Stimulated activated memory B cell treated with anti-CD40 and anti-IgM and Interleukin-4, amounts not matched to agents 10 μg/mL and 1 μg/mL and 100 μg/mL, for 72 hours (primary cell): Measurements from ENCODE around the gene LCN1.
"Not testable (repeated sequence)": the region's sequence is repeated elsewhere in the genome, so short reads cannot be mapped to it uniquely, and the experiment has no call there.

Source experiments
- ATAC-seq: fragments of 150-1000 bp; cut with Tn5 transposase; 2 replicates; pipeline ENCODE4 v1.10.0; 2021
- H3K27ac Mint-ChIP-seq: one replicate; pipeline ENCODE4 v1.8.0; 2022; ENCODE audit warnings: mild to moderate bottlenecking, mixed read lengths
- H3K27me3 Mint-ChIP-seq: one replicate; pipeline ENCODE4 v1.8.0; 2022; ENCODE audit warnings: mixed read lengths
- H3K36me3 Mint-ChIP-seq: one replicate; pipeline ENCODE4 v1.8.0; 2022; ENCODE audit warnings: mixed read lengths
- H3K4me1 Mint-ChIP-seq: one replicate; pipeline ENCODE4 v1.8.0; 2022; ENCODE audit warnings: mixed read lengths
- H3K4me3 Mint-ChIP-seq: one replicate; pipeline ENCODE4 v1.8.0; 2022; ENCODE audit warnings: mild to moderate bottlenecking, moderate library complexity, mixed read lengths
- H3K9me3 Mint-ChIP-seq: one replicate; pipeline ENCODE4 v1.8.0; 2022; ENCODE audit warnings: mixed read lengths

Gene LCN1

DNA sequence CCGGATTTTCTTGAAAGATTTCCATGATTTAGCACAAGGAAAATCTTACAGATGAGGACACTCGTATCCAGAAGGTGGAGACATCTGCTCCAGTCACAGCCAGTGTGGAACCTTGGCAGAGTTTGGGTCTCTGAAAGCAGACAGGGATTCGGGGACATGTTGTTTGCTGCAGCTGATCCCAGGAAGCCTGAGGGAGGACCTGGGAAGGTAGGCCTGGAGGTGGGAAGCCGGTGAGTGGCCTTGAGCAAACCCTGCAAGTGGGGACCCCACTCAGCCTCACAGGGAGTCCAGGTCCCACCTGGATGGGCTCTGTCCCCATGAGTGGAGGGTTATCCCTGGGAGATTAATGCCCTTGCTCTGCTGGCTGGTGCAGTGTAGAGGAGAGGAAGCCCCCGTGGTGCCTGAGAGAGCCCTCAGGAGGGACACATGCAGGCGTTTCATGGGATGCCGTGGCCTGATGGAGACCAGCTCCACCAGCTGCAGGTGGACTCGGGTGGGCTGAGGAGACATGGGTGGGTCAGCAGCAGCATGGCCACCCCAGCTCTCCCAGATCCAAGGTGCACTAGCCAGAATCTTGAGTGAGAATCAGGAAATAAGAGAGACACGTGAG, 12.9 kb upstream of the LCN1 start:
- no peak overlapping the region for H3K4me3 Mint-ChIP-seq
- H3K4me1 Mint-ChIP-seq, result peaks cover 12% of the 10 kb centered on the region
- peaks cover under 1% of the 10 kb centered on the region for H3K27me3 Mint-ChIP-seq
- ATAC-seq, result no peak
- H3K9me3 Mint-ChIP-seq, result peaks cover 16% of the 10 kb centered on the region
- H3K36me3 Mint-ChIP-seq, result peaks cover 22% of the 10 kb centered on the region
- no peak overlapping the region for H3K27ac Mint-ChIP-seq

GRCh38 chr9:135509458-135509857, 11.8 kb upstream of the LCN1 start:
- Mint-ChIP-seq H3K4me1 (peaks cover 9% of the 10 kb centered on the region), H3K9me3 (peaks cover 16% of the 10 kb centered on the region), H3K27ac (no peak overlapping the region), H3K36me3 (peaks cover 11% of the 10 kb centered on the region), H3K4me3 (no peak overlapping the region), H3K27me3 (peaks cover 8% of the 10 kb centered on the region)
- ATAC-seq, result no peak

- Mint-ChIP-seq H3K27me3 (peaks cover 9% of the 10 kb centered on the region), H3K9me3 (peaks cover 16% of the 10 kb centered on the region), H3K27ac (no peak overlapping the region), H3K36me3 (no peaks in the 10 kb centered on the region), H3K4me1 (no peaks in the 10 kb centered on the region), H3K4me3 (no peak overlapping the region)
- no peak for ATAC-seq
Measured at GRCh38 chr9:135512241-135512603, 9.0 kb upstream of the LCN1 start.

- Mint-ChIP-seq H3K4me3 (no peak overlapping the region), H3K27me3 (peaks cover 16% of the 10 kb centered on the region), H3K27ac (no peak overlapping the region), H3K36me3 (no peaks in the 10 kb centered on the region), H3K4me1 (no peaks in the 10 kb centered on the region), H3K9me3 (peaks cover 16% of the 10 kb centered on the region)
- ATAC-seq, result no peak
Measured at GRCh38 chr9:135512904-135513303, 8.3 kb upstream of the LCN1 start.

DNA sequence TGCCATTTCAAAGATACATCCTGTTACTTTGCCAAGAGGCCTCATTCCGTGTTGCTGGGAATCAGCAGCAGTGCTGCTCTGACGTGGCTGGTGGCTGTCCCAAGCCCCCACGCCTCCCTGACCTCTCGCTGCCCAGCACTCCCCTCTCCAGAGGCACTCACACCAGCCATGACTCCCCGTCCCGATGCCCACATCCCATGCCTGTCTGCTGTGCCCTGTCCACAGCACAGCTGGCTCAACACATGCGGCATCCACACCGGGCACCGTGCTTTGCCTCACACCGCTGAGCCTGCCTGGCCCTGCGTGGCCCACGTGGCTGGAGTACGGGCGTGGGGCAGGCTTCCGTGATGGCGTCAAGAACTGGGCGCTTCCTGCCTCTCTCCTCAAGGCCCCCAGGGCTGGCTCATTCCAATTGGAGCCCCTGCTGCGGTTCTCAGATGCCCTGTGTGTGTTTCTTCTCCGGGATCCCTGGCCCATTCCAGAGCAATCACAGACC, 7.8 kb upstream of the LCN1 start:
- Mint-ChIP-seq H3K27ac (no peak overlapping the region), H3K9me3 (peaks cover 12% of the 10 kb centered on the region), H3K27me3 (peaks cover 17% of the 10 kb centered on the region), H3K4me1 (no peaks in the 10 kb centered on the region), H3K36me3 (no peaks in the 10 kb centered on the region), H3K4me3 (no peak overlapping the region)
- ATAC-seq, result peak; percentile 32

DNA sequence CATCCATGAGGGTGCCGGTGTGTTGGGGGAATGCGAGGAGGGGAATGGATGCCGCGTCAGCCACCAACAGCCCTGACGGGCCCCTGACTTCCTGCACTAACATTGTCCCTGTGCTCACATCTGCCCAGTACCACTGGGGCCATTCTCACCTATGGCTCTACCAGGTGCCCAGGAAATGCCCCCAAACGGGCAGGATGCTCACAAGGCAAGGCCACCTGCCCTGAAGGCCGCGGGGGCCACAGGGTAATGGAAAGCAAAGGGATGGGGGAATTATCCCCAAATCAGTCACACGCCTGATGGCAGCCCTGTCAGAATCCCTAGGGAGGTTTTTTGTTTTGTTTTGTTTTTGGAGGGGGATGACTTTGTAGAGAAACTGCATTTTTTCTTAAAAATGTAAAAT, 7.3 kb upstream of the LCN1 start:
- not testable (repeated sequence) for H3K9me3 Mint-ChIP-seq, H3K36me3 Mint-ChIP-seq, H3K4me1 Mint-ChIP-seq, ATAC-seq, H3K27ac Mint-ChIP-seq, H3K4me3 Mint-ChIP-seq
- H3K27me3 Mint-ChIP-seq, result peaks cover 17% of the 10 kb centered on the region

GRCh38 chr9:135514342-135515082, 6.7 kb upstream of the LCN1 start:
- no peaks in the 10 kb centered on the region for H3K4me1 Mint-ChIP-seq
- no peak overlapping the region for H3K27ac Mint-ChIP-seq
- H3K4me3 Mint-ChIP-seq, result no peak overlapping the region
- no peaks in the 10 kb centered on the region for H3K36me3 Mint-ChIP-seq
- H3K9me3 Mint-ChIP-seq, result peaks cover under 1% of the 10 kb centered on the region
- H3K27me3 Mint-ChIP-seq, result peaks cover 17% of the 10 kb centered on the region
- ATAC-seq, result peak; percentile 18

GRCh38 chr9:135515083-135515951, 5.9 kb upstream of the LCN1 start:
- Mint-ChIP-seq H3K27me3 (peaks cover 19% of the 10 kb centered on the region), H3K36me3 (no peaks in the 10 kb centered on the region), H3K4me3 (no peak overlapping the region), H3K4me1 (no peaks in the 10 kb centered on the region), H3K27ac (no peak overlapping the region), H3K9me3 (no peaks in the 10 kb centered on the region)
- no peak for ATAC-seq

GRCh38 chr9:135516132-135516860, 4.9 kb upstream of the LCN1 start:
- no peaks in the 10 kb centered on the region for H3K9me3 Mint-ChIP-seq
- H3K4me1 Mint-ChIP-seq, result no peaks in the 10 kb centered on the region
- H3K27ac Mint-ChIP-seq, result no peak overlapping the region
- ATAC-seq, result no peak
- peaks cover 29% of the 10 kb centered on the region for H3K27me3 Mint-ChIP-seq
- no peaks in the 10 kb centered on the region for H3K36me3 Mint-ChIP-seq
- no peak overlapping the region for H3K4me3 Mint-ChIP-seq

GRCh38 chr9:135517407-135517822, 3.8 kb upstream of the LCN1 start:
- no peaks in the 10 kb centered on the region for H3K9me3 Mint-ChIP-seq
- no peak overlapping the region for H3K4me3 Mint-ChIP-seq
- H3K4me1 Mint-ChIP-seq, result no peaks in the 10 kb centered on the region
- ATAC-seq, result no peak
- peaks cover 40% of the 10 kb centered on the region for H3K27me3 Mint-ChIP-seq
- no peaks in the 10 kb centered on the region for H3K36me3 Mint-ChIP-seq
- no peak overlapping the region for H3K27ac Mint-ChIP-seq

DNA sequence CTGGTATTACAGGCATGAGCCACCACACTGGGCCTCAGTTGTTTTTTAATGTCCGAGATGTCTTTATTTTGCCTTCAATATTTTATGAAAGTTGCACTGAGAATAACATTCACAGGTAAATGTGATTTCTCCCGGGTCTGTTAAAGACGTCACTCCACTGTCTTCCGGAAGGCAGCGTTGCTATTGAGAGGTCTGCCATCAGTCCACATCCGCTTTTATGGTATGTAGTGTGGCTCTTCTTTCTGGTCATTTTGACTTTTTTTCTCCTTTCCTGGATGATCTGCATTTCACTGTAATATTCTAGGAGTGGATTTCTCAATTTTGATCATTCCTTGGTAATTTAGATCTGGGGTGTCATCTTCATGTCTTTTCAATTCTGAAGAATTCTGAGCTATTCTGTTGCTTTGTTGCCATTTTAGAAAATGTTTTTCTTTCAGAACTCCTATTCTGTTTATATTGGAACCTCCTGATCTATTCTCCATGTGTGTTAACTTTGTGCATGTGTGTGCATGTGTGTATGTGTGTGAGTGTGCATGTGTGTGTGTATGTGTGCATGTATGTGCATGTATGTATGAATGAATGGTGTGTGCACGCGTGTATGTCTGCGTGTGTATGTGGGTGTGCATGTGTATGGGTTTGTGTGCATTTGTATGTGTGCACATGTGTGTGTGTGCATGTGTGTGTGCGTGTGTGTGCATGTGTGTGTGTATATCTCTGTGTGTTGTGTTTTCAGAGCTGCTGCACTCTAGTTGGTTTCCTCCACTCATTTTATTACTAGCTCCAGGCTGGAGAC, 1.9 kb upstream of the LCN1 start:
- Mint-ChIP-seq H3K4me1 (no peaks in the 10 kb centered on the region), H3K9me3 (no peaks in the 10 kb centered on the region), H3K36me3 (no peaks in the 10 kb centered on the region), H3K27ac (no peak overlapping the region), H3K4me3 (no peak overlapping the region), H3K27me3 (peaks cover 38% of the 10 kb centered on the region)
- no peak for ATAC-seq

DNA sequence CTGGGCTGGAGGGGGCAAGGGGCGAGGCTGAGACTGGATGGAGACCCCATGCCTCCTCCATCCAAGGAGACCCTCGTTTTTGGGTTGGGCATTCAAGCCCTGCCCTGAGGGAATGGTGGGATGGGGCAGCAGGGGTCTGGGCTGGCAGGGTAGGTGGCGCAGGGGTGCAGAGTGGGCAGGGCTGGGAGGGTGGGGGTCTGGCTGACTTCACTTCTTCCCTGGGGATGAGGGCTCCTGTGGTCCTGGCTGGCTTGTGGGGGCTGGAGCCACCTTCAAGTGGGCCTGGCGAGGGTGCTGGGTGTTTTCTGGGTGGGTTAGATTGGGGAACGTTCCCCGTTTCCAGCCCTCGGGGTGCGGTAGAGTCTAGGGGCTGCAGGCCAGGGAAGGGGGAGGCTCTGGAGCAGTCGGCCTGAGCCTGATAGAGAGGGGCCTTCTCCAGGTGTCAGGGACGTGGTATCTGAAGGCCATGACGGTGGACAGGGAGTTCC, 412 bp downstream of the LCN1 start:
- no peak for ATAC-seq
- Mint-ChIP-seq H3K27ac (no peak overlapping the region), H3K9me3 (no peaks in the 10 kb centered on the region), H3K36me3 (no peaks in the 10 kb centered on the region), H3K27me3 (peaks cover 38% of the 10 kb centered on the region), H3K4me1 (no peaks in the 10 kb centered on the region), H3K4me3 (no peak overlapping the region)

- H3K9me3 Mint-ChIP-seq, result no peaks in the 10 kb centered on the region
- no peak for ATAC-seq
- H3K27me3 Mint-ChIP-seq, result peaks cover 36% of the 10 kb centered on the region
- H3K27ac Mint-ChIP-seq, result no peak overlapping the region
- no peak overlapping the region for H3K4me3 Mint-ChIP-seq
- H3K4me1 Mint-ChIP-seq, result no peaks in the 10 kb centered on the region
- no peaks in the 10 kb centered on the region for H3K36me3 Mint-ChIP-seq
Measured at GRCh38 chr9:135522137-135522877, 1.1 kb downstream of the LCN1 start.

GRCh38 chr9:135522931-135523330, 1.7 kb downstream of the LCN1 start:
- Mint-ChIP-seq H3K36me3 (no peaks in the 10 kb centered on the region), H3K4me1 (no peaks in the 10 kb centered on the region), H3K27me3 (peaks cover 30% of the 10 kb centered on the region)

More at GRCh38 chr9:135522931-135523330, 1.7 kb downstream of the LCN1 start:
- no peak overlapping the region for H3K27ac Mint-ChIP-seq
- H3K4me3 Mint-ChIP-seq, result no peak overlapping the region
- no peak for ATAC-seq
- H3K9me3 Mint-ChIP-seq, result no peaks in the 10 kb centered on the region
